Medulla oblongata (tissue), 1 donor: ENCODE measurements around the gene PTPRM.

Source experiments
- DNase-seq: peaks from one replicate; pipeline ENCODE4 v3.0.0-alpha.2; 2015; ENCODE audit errors: extremely low spot score

The PTPRM gene

GRCh38 chr18:7896161-7896560, 329.0 kb downstream of the PTPRM start:
- no peak for DNase-seq

- DNase-seq: no peak
These were observed 329.8 kb downstream of the PTPRM start for GRCh38 chr18:7896805-7897518.

- no peak for DNase-seq
These were observed 331.1 kb downstream of the PTPRM start for GRCh38 chr18:7898181-7898580.

- no peak for DNase-seq
These were observed 332.0 kb downstream of the PTPRM start for GRCh38 chr18:7899078-7899477.

GRCh38 chr18:7900091-7900490, 333.0 kb downstream of the PTPRM start:
- DNase-seq: no peak

- DNase-seq: no peak
These were observed 334.5 kb downstream of the PTPRM start for GRCh38 chr18:7901657-7902056.

- DNase-seq: no peak
These were observed 335.3 kb downstream of the PTPRM start for GRCh38 chr18:7902399-7902839.

GRCh38 chr18:7904529-7904928, 337.4 kb downstream of the PTPRM start:
- no peak for DNase-seq

- no peak for DNase-seq
These were observed 341.7 kb downstream of the PTPRM start for GRCh38 chr18:7908681-7909299.

GRCh38 chr18:7914834-7915670, 347.9 kb downstream of the PTPRM start:
- DNase-seq: no peak

- no peak for DNase-seq
These were observed 351.6 kb downstream of the PTPRM start for GRCh38 chr18:7918701-7919100.

GRCh38 chr18:7919565-7919964, 352.4 kb downstream of the PTPRM start:
- DNase-seq: no peak

GRCh38 chr18:7921938-7922587, 354.9 kb downstream of the PTPRM start:
- DNase-seq: no peak

- DNase-seq: no peak
These were observed 356.0 kb downstream of the PTPRM start for GRCh38 chr18:7923105-7923504.

GRCh38 chr18:7924616-7925015, 357.5 kb downstream of the PTPRM start:
- DNase-seq: no peak

- DNase-seq: no peak
These were observed 359.4 kb downstream of the PTPRM start for GRCh38 chr18:7926526-7926925.

GRCh38 chr18:7927119-7927518, 360.0 kb downstream of the PTPRM start:
- no peak for DNase-seq

GRCh38 chr18:7931763-7932162, 364.6 kb downstream of the PTPRM start:
- no peak for DNase-seq

GRCh38 chr18:7937268-7937667, 370.2 kb downstream of the PTPRM start:
- no peak for DNase-seq

GRCh38 chr18:7939521-7939920, 372.4 kb downstream of the PTPRM start:
- DNase-seq: no peak

- no peak for DNase-seq
These were observed 373.3 kb downstream of the PTPRM start for GRCh38 chr18:7940379-7940778.

GRCh38 chr18:7940971-7941370, 373.9 kb downstream of the PTPRM start:
- no peak for DNase-seq
